PC-9 (cell line): ENCODE data around the gene OSBPL10.

Experiments used
- CTCF ChIP-seq: fragments of 200-600 bp; sonication (generic); conservative IDR thresholded peaks from 2 replicates; pipeline ENCODE4 v1.6.1; 2017; ENCODE audit warnings: mixed run types, antibody characterized with exemption, mild to moderate bottlenecking, moderate library complexity
- EZH2 ChIP-seq: fragments of 200-600 bp; sonication (generic); IDR thresholded peaks from 2 replicates; pipeline ENCODE4 v1.8.0; 2017; ENCODE audit warnings: antibody characterized with exemption, low read depth

GRCh38 chr3:31813197-31813596, 167.9 kb downstream of the OSBPL10 start:
- TF ChIP-seq CTCF = no peak
- TF ChIP-seq EZH2 = no peak
